Measurements from ENCODE around the gene OR2AG2.

Gene OR2AG2

GRCh38 chr11:6746626-6747025, 25.1 kb downstream of the OR2AG2 start:
- Histone ChIP-seq H2AFZ (ENCODE audit: low read length) (no peak overlapping the region), H3K9me3 (ENCODE audit: low read length) (no peaks in the 10 kb centered on the region), H3K4me3 (ENCODE audit: low read depth, low read length, poor library complexity, severe bottlenecking) (no peak overlapping the region), H3K36me3 (ENCODE audit: insufficient read depth, low read length) (no peaks in the 10 kb centered on the region), H3K79me2 (ENCODE audit: insufficient read depth, low read length) (no peaks in the 10 kb centered on the region), H3K9me2 (ENCODE audit: low read depth, low read length) (no peaks in the 10 kb centered on the region), H3K27ac (ENCODE audit: low read depth, low read length, poor library complexity, severe bottlenecking) (no peak overlapping the region), H3K4me2 (ENCODE audit: low read length) (no peak overlapping the region; the same call in 1 of the 2 replicates), H3K27me3 (ENCODE audit: insufficient read depth, low read length) (no peaks in the 10 kb centered on the region), H3F3A (ENCODE audit: insufficient read depth, low read length) (no peaks in the 10 kb centered on the region), H3K4me1 (ENCODE audit: insufficient read depth, low read length, severe bottlenecking) (peaks cover 6% of the 10 kb centered on the region), H4K20me1 (ENCODE audit: insufficient read depth, low read length) (no peaks in the 10 kb centered on the region), H3K9ac (ENCODE audit: low read length) (no peak overlapping the region)
- TF ChIP-seq, protein P1, sequence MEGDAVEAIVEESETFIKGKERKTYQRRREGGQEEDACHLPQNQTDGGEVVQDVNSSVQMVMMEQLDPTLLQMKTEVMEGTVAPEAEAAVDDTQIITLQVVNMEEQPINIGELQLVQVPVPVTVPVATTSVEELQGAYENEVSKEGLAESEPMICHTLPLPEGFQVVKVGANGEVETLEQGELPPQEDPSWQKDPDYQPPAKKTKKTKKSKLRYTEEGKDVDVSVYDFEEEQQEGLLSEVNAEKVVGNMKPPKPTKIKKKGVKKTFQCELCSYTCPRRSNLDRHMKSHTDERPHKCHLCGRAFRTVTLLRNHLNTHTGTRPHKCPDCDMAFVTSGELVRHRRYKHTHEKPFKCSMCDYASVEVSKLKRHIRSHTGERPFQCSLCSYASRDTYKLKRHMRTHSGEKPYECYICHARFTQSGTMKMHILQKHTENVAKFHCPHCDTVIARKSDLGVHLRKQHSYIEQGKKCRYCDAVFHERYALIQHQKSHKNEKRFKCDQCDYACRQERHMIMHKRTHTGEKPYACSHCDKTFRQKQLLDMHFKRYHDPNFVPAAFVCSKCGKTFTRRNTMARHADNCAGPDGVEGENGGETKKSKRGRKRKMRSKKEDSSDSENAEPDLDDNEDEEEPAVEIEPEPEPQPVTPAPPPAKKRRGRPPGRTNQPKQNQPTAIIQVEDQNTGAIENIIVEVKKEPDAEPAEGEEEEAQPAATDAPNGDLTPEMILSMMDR (IDR thresholded peaks at IDR 0.05; ENCODE audit: low read length) = no peak
- no peak for TF ChIP-seq EZH2 (IDR thresholded peaks at IDR 0.05; ENCODE audit: borderline replicate concordance, low read length)

DNA sequence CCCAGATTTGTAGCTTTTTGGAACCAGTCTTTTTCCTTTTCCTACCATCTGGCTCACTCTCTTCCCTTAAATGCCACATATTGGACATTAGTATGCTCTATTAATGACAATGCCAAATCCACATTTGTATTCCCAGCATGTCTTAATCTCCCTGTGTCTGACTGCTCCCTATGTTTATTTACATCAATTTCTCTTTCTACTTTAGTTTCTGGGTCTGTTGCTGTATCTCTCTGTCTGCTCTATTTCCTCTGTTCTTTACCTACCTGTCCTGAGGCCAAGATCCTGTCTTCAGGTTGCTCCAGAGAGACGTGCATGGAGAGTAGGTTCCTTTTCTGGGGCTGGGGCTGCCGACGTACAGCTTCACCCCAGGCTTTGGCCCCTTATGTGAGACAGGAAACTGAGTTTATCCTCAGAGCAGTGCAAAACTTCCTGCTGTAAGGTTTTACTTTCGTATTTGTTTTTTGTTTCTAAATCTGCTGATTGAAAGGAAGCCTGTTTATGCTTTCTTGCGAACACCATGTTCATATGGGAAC, 25.6 kb downstream of the OR2AG2 start:
- Histone ChIP-seq H3K9me2 (ENCODE audit: low read depth, low read length) (no peaks in the 10 kb centered on the region), H3K4me2 (ENCODE audit: low read length) (peak overlapping the region; percentile 15; the same call in 1 of the 2 replicates), H2AFZ (ENCODE audit: low read length) (no peak overlapping the region)

DNA sequence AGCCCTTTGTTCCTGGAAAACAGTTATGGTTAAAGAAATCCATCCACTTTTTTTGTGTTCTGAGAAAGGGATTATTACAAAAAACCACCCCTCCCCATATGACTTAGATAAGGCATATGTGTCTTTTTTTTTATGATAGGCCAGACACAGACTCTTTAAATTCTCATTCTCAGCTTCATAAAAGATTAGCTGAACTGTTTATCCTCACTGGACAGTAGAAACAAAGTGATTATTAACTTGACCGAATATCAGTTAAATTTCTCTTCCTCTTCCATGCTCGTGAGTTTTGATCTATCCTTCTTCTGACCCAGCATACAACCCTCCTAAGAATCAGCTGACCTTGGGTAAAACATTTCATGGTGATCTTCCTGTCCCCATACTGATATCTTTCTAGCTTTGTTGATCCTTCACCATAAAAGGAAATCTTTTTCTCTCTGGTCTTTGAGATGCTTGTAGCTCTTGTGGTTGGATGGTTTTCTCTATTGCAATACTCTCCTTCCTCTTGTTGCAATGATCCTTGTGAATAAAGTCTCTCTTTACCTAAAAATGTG, 26.2 kb downstream of the OR2AG2 start:
- H4K20me1 ChIP-seq (ENCODE audit: insufficient read depth, low read length) = no peaks in the 10 kb centered on the region
- H3K27me3 ChIP-seq (ENCODE audit: insufficient read depth, low read length) = no peaks in the 10 kb centered on the region
- H3K4me2 ChIP-seq (ENCODE audit: low read length) = no peak overlapping the region
- H3K9me2 ChIP-seq (ENCODE audit: low read depth, low read length) = no peaks in the 10 kb centered on the region
- H3K36me3 ChIP-seq (ENCODE audit: insufficient read depth, low read length) = no peaks in the 10 kb centered on the region
- H3K4me1 ChIP-seq (ENCODE audit: insufficient read depth, low read length, severe bottlenecking) = peaks cover 6% of the 10 kb centered on the region
- H3K27ac ChIP-seq (ENCODE audit: low read depth, low read length, poor library complexity, severe bottlenecking) = no peak overlapping the region
- H3K4me3 ChIP-seq (ENCODE audit: low read depth, low read length, poor library complexity, severe bottlenecking) = no peak overlapping the region
- no peak overlapping the region for H3K9ac ChIP-seq (ENCODE audit: low read length)
- H3K79me2 ChIP-seq (ENCODE audit: insufficient read depth, low read length) = no peaks in the 10 kb centered on the region
- H3K9me3 ChIP-seq (ENCODE audit: low read length) = no peaks in the 10 kb centered on the region
- no peaks in the 10 kb centered on the region for H3F3A ChIP-seq (ENCODE audit: insufficient read depth, low read length)
- TF ChIP-seq, protein P1 (IDR thresholded peaks at IDR 0.05; ENCODE audit: low read length) = no peak
- TF ChIP-seq EZH2 (IDR thresholded peaks at IDR 0.05; ENCODE audit: borderline replicate concordance, low read length) = no peak
- H2AFZ ChIP-seq (ENCODE audit: low read length) = no peak overlapping the region

More for the DNA sequence above, 25.6 kb downstream of the OR2AG2 start:
- no peak overlapping the region for H3K4me3 ChIP-seq (ENCODE audit: low read depth, low read length, poor library complexity, severe bottlenecking)
- no peaks in the 10 kb centered on the region for H3K36me3 ChIP-seq (ENCODE audit: insufficient read depth, low read length)
- H3K9me3 ChIP-seq (ENCODE audit: low read length) = no peaks in the 10 kb centered on the region
- TF ChIP-seq EZH2 (IDR thresholded peaks at IDR 0.05; ENCODE audit: borderline replicate concordance, low read length) = no peak
- TF ChIP-seq, protein P1 (IDR thresholded peaks at IDR 0.05; ENCODE audit: low read length) = no peak
- H3F3A ChIP-seq (ENCODE audit: insufficient read depth, low read length) = no peaks in the 10 kb centered on the region
- H3K4me1 ChIP-seq (ENCODE audit: insufficient read depth, low read length, severe bottlenecking) = peaks cover 6% of the 10 kb centered on the region
- no peak overlapping the region for H3K9ac ChIP-seq (ENCODE audit: low read length)
- H3K27ac ChIP-seq (ENCODE audit: low read depth, low read length, poor library complexity, severe bottlenecking) = no peak overlapping the region
- H3K27me3 ChIP-seq (ENCODE audit: insufficient read depth, low read length) = no peaks in the 10 kb centered on the region
- no peaks in the 10 kb centered on the region for H4K20me1 ChIP-seq (ENCODE audit: insufficient read depth, low read length)
- H3K79me2 ChIP-seq (ENCODE audit: insufficient read depth, low read length) = no peaks in the 10 kb centered on the region

All from OCI-LY1 (cell line).